HepG2 (cell line): ENCODE data around the gene ZNF22. TPM values are rescaled to one million over a fixed set of nuclear protein-coding genes. Genes with fewer than 3 reads are reported as not detected.
A peak's percentile ranks its signal among the peaks of the same experiment; 100 is the strongest.

Source experiments
- ARNT2 ChIP-seq: sonication (generic); formaldehyde crosslinking; IDR thresholded peaks from 2 replicates; pipeline ENCODE4 v1.8.0; 2022; ENCODE audit warnings: mild to moderate bottlenecking, low read depth, missing genetic modification reagents, moderate library complexity
- CENPT ChIP-seq: sonication (generic); formaldehyde crosslinking; IDR thresholded peaks from 2 replicates; pipeline ENCODE4 v1.8.0; 2022; ENCODE audit warnings: low read depth, mild to moderate bottlenecking, moderate library complexity, missing genetic modification reagents
- FIP1L1 ChIP-seq: fragments of 200-400 bp; formaldehyde crosslinking; IDR thresholded peaks from 2 replicates; pipeline ENCODE4 v1.6.1; 2018; ENCODE audit warnings: low read depth, mild to moderate bottlenecking, low read length, moderate library complexity, borderline replicate concordance; ENCODE audit not compliant: insufficient read depth
- HMG20A ChIP-seq: IDR thresholded peaks from 2 replicates; pipeline ENCODE4 v1.6.1; 2016; ENCODE audit warnings: borderline replicate concordance
- HOXD1 ChIP-seq: sonication (generic); formaldehyde crosslinking; IDR thresholded peaks from 2 replicates; pipeline ENCODE4 v1.5.0; 2020; ENCODE audit warnings: missing genetic modification reagents
- KDM2A ChIP-seq: sonication (generic); formaldehyde crosslinking; IDR thresholded peaks from 2 replicates; pipeline ENCODE4 v1.4.0; 2020; ENCODE audit warnings: low read depth, missing genetic modification reagents, borderline replicate concordance
- KLF12 ChIP-seq: sonication (generic); formaldehyde crosslinking; IDR thresholded peaks from 2 replicates; pipeline ENCODE4 v1.4.0; 2020; ENCODE audit warnings: missing genetic modification reagents, borderline replicate concordance
- NCOR1 ChIP-seq: fragments of 200-600 bp; sonication (generic); IDR thresholded peaks from 2 replicates; pipeline ENCODE4 v1.7.0; 2017; ENCODE audit warnings: antibody characterized with exemption, low read length, borderline replicate concordance
- NFYB ChIP-seq: sonication (generic); formaldehyde crosslinking; IDR thresholded peaks from 2 replicates; pipeline ENCODE4 v1.4.0; 2020; ENCODE audit warnings: missing genetic modification reagents
- NONO ChIP-seq, 2 experiments: fragments of 450-650 bp in 1 of 2; sonication (generic) in 1 of 2; formaldehyde crosslinking in 1 of 2; IDR thresholded peaks in 1 of 2; conservative IDR thresholded peaks in 1 of 2; 2 replicates each; pipeline versions ENCODE4 v1.6.1 to v1.8.0; 2017 to 2022; ENCODE audit warnings: mild to moderate bottlenecking in 1 of 2, missing genetic modification reagents in 1 of 2, moderate library complexity in 1 of 2
- NPAS2 ChIP-seq: sonication (generic); formaldehyde crosslinking; IDR thresholded peaks from 2 replicates; pipeline ENCODE4 v1.8.0; 2022; ENCODE audit warnings: mild to moderate bottlenecking, missing genetic modification reagents, borderline replicate concordance
- POLR2A ChIP-seq, 2 experiments: IDR thresholded peaks; 2 replicates each; pipeline ENCODE4 v1.6.1; 2011; ENCODE audit warnings: low read depth in 2 of 2, low read length in 2 of 2, mild to moderate bottlenecking in 1 of 2, moderate library complexity in 1 of 2; ENCODE audit not compliant: insufficient read depth in 1 of 2
- ZBTB37 ChIP-seq: sonication (generic); formaldehyde crosslinking; IDR thresholded peaks from 2 replicates; pipeline ENCODE4 v1.4.0; 2020; ENCODE audit warnings: mild to moderate bottlenecking, missing genetic modification reagents
- ZNF124 ChIP-seq: sonication (generic); formaldehyde crosslinking; IDR thresholded peaks from 2 replicates; pipeline ENCODE4 v1.4.0; 2020; ENCODE audit warnings: missing genetic modification reagents
- ZNF260 ChIP-seq: sonication (generic); formaldehyde crosslinking; IDR thresholded peaks from 2 replicates; pipeline ENCODE4 v1.4.0; 2020; ENCODE audit warnings: missing genetic modification reagents, low read depth, mild to moderate bottlenecking, borderline replicate concordance
- ZNF562 ChIP-seq: sonication (generic); formaldehyde crosslinking; IDR thresholded peaks from 2 replicates; pipeline ENCODE4 v1.8.0; 2022; ENCODE audit warnings: missing genetic modification reagents, borderline replicate concordance
- ZNF598 ChIP-seq: sonication (generic); formaldehyde crosslinking; IDR thresholded peaks from 2 replicates; pipeline ENCODE4 v1.5.1; 2020; ENCODE audit warnings: mild to moderate bottlenecking, missing genetic modification reagents, borderline replicate concordance
- ZNF761 ChIP-seq: sonication (generic); formaldehyde crosslinking; conservative IDR thresholded peaks from 2 replicates; pipeline ENCODE4 v1.4.0; 2020; ENCODE audit warnings: mild to moderate bottlenecking, missing genetic modification reagents
- ZNF773 ChIP-seq: sonication (generic); formaldehyde crosslinking; IDR thresholded peaks from 2 replicates; pipeline ENCODE4 v1.4.0; 2020; ENCODE audit warnings: missing genetic modification reagents, borderline replicate concordance
- polyA plus RNA-seq, 8 experiments: library from polyadenylated mRNA; depleted of rRNA in 3 of 8; stranded (reverse) in 7 of 8; unstranded in 1 of 8; fragments of >200 nt; fragmentation: Illumina TruSeq in 4 of 8; extraction: Trizol in 4 of 8; gene quantifications; 2 replicates each; pipeline versions ENCODE4 v1.2.1 to v1.2.3, GENCODE V29; 2011 to 2016; ENCODE audit warnings: low read depth in 4 of 8, missing spikeins in 1 of 8, mixed read lengths in 1 of 8; ENCODE audit not compliant: insufficient read depth in 1 of 8
- total RNA-seq, 5 experiments: library from RNA; depleted of rRNA; stranded (reverse); fragments of >200 nt; fragmentation: Illumina TruSeq; extraction: Trizol; gene quantifications; 2 replicates each; pipeline ENCODE4 v1.2.3, GENCODE V29; 2016; ENCODE audit warnings: low read depth in 1 of 5
- TF ChIP-seq, protein P1 (sequence below): sonication (generic); formaldehyde crosslinking; IDR thresholded peaks from 2 replicates; pipeline ENCODE4 v1.5.1; 2020; ENCODE audit warnings: missing genetic modification reagents, mild to moderate bottlenecking, borderline replicate concordance
- TF ChIP-seq, protein P2 (sequence below): sonication (generic); formaldehyde crosslinking; IDR thresholded peaks from 2 replicates; pipeline ENCODE4 v1.5.0; 2020; ENCODE audit warnings: mild to moderate bottlenecking, missing genetic modification reagents

ZNF22 gene
- total and polyA plus RNA-seq, 2 of the 13 experiments (the other 11 are each of a cell fraction or from before 2014, with no cell fraction given) = 0.40 to 1.3 TPM

DNA sequence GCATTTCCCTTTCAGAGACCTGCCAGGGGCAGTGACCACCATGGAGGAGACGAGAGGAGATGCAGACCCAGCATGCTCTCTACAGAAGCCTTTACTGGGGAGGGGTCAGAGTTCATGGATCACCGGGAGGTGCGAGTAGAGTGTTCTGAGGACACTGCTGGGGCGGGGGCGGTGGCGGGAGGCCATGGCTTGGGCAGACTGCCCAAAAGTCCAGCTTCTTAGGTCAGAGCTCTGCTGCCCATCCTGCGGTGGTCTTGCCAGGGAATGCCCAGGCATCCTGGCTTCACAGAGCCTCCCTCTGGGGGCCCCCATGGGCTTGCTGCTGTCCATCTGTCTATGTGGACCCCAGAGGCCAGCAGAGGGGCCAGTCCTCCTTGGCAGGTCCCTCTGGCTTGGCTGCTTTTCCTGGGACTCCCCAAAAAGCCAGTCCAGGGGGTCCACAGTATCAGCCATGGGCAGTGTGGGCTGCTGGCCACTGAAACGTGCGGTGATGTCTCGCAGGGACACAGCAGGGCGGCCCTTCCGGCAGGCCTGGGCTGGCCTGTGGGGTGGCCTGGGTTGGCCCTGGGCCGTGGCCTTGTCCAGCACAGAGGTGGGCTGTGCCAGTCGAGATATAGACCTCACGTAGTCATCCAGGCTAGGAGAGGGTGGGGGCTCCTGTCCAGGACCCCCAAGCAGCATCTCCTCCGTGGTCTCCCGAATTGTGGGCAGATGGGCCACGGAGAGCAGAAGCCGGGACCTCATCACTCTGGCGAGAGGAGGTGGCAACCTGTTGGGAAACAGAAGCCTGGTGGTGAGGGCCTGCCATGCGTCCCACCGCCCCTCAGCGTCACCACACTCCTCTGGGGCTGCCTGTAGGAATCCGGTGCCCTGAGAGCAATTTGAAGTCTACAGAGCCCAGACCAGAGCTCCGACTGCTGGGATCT lies 23.2 kb upstream of the ZNF22 start (continued):
- no peak for TF ChIP-seq ZNF124 (CRISPR knock-in tag)
- TF ChIP-seq ZNF562 = no peak
- TF ChIP-seq POLR2A (IDR thresholded peaks at IDR 0.05; ENCODE audit: insufficient read depth in 1 of 2, low read depth in 2 of 2, low read length in 2 of 2) = no peak
- no peak for TF ChIP-seq ZNF598 (CRISPR knock-in tag)
- TF ChIP-seq, protein P1, sequence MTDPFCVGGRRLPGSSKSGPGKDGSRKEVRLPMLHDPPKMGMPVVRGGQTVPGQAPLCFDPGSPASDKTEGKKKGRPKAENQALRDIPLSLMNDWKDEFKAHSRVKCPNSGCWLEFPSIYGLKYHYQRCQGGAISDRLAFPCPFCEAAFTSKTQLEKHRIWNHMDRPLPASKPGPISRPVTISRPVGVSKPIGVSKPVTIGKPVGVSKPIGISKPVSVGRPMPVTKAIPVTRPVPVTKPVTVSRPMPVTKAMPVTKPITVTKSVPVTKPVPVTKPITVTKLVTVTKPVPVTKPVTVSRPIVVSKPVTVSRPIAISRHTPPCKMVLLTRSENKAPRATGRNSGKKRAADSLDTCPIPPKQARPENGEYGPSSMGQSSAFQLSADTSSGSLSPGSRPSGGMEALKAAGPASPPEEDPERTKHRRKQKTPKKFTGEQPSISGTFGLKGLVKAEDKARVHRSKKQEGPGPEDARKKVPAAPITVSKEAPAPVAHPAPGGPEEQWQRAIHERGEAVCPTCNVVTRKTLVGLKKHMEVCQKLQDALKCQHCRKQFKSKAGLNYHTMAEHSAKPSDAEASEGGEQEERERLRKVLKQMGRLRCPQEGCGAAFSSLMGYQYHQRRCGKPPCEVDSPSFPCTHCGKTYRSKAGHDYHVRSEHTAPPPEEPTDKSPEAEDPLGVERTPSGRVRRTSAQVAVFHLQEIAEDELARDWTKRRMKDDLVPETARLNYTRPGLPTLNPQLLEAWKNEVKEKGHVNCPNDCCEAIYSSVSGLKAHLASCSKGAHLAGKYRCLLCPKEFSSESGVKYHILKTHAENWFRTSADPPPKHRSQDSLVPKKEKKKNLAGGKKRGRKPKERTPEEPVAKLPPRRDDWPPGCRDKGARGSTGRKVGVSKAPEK = no peak
- no peak for TF ChIP-seq ZNF761
- TF ChIP-seq HMG20A (CRISPR knock-in tag) = no peak
- TF ChIP-seq HOXD1 (CRISPR knock-in tag) = no peak
- TF ChIP-seq NFYB = no peak
- no peak for TF ChIP-seq NCOR1
- TF ChIP-seq, protein P2, sequence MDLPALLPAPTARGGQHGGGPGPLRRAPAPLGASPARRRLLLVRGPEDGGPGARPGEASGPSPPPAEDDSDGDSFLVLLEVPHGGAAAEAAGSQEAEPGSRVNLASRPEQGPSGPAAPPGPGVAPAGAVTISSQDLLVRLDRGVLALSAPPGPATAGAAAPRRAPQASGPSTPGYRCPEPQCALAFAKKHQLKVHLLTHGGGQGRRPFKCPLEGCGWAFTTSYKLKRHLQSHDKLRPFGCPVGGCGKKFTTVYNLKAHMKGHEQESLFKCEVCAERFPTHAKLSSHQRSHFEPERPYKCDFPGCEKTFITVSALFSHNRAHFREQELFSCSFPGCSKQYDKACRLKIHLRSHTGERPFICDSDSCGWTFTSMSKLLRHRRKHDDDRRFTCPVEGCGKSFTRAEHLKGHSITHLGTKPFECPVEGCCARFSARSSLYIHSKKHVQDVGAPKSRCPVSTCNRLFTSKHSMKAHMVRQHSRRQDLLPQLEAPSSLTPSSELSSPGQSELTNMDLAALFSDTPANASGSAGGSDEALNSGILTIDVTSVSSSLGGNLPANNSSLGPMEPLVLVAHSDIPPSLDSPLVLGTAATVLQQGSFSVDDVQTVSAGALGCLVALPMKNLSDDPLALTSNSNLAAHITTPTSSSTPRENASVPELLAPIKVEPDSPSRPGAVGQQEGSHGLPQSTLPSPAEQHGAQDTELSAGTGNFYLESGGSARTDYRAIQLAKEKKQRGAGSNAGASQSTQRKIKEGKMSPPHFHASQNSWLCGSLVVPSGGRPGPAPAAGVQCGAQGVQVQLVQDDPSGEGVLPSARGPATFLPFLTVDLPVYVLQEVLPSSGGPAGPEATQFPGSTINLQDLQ = no peak
- no peak for TF ChIP-seq KDM2A (CRISPR knock-in tag)
- no peak for TF ChIP-seq NONO (IDR thresholded peaks at IDR 0.05)
- peak; percentile 54; the same call in 1 of the 2 replicates for TF ChIP-seq NONO (CRISPR knock-in tag; conservative IDR thresholded peaks at IDR 0.05)
- 0 out of 2 replicates have a peak, but pooled peaks have one; percentile 25 for TF ChIP-seq ZNF773 (CRISPR knock-in tag)
- TF ChIP-seq CENPT (CRISPR knock-in tag) = no peak
- no peak for TF ChIP-seq ZBTB37
- peak; percentile 43; the same call in 1 of the 2 replicates for TF ChIP-seq KLF12 (CRISPR knock-in tag)
- peak; percentile 60; the same call in 1 of the 2 replicates for TF ChIP-seq ARNT2 (CRISPR knock-in tag)
- TF ChIP-seq ZNF260 (CRISPR knock-in tag) = no peak
- no peak for TF ChIP-seq FIP1L1
- no peak for TF ChIP-seq NPAS2 (CRISPR knock-in tag)
